ENCODE measurements around the gene OTUB1.
A peak's percentile ranks its signal among the peaks of the same experiment; 100 is the strongest.
"Not testable (repeated sequence)": the region's sequence is repeated elsewhere in the genome, so short reads cannot be mapped to it uniquely, and the experiment has no call there.

Gene OTUB1, protein sequence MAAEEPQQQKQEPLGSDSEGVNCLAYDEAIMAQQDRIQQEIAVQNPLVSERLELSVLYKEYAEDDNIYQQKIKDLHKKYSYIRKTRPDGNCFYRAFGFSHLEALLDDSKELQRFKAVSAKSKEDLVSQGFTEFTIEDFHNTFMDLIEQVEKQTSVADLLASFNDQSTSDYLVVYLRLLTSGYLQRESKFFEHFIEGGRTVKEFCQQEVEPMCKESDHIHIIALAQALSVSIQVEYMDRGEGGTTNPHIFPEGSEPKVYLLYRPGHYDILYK

GRCh38 chr11:63986156-63986931, at the start of gene OTUB1:
Gene OTUB1 (plus strand): TSS chr11:63986438. CDS start chr11:63986457, 19 bp downstream.
- DNase-seq, result peak; percentile 87

DNA sequence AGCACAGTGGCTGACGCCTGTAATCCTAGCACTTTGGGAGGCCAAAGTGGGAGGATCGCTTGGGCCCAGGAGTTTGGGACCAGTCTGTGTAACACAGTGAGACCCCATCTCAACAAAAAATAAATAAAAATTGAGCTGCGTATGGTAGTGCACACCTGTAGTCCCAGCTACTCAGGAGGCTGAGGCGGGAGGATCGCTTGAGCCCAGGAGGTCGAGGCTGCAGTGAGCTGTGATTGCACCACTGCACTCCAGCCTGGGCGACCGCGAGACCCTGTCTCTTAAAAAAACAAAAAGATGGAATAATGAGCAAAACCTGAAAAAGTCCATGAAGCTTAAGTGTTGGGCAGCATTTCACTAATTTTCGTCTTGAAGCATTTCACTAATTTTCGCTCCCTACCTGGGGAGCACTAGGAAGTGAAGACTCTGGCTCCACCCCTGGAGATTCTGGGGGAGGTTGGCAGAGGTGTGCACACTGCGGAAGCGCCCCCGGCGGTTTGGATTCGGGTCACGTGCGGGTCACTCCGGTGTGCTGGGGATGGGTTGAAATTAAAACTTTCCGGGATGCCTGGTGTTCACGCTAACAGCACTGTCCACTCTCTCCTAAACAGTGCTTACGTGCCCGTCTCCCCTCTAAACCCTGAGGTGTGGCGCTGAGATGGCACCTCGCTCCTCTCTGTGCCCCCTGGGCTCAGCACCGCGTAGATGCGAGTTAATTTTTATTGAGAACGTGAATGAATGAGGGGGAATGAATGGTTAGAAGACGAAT, 48.3 kb upstream of the OTUB1 start:
- DNase-seq, result peak; percentile 26

- peak; percentile 94 for DNase-seq
Observed at GRCh38 chr11:63938479-63939396, 47.5 kb upstream of the OTUB1 start, which contains the start of gene NAA40. Gene NAA40 (plus strand): TSS chr11:63939002. CDS start chr11:63939097, 95 bp downstream.

DNA sequence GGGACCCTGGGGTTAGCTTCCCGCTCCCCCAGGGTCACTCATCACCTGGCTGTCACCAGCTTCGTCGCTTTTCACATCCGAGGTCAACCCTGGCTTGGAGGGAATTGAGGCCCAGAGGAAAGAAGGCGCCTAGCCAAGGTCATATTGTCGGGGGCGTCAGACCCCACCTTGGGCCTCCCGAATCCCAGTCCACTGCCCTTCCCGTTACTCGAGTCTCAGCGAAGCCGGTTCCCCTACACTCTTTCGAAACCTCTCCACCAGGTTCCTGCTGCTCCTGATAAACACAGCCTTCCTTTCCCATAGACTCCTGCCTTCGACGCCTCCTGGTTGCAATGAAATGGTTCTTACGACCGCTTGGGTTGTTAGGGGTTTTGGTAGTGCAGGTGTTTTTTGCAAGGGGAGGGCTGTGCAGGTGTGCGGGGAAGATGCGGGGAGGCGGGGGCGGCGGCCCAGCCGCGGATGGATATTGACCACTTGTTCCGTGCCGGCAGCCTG, 46.8 kb upstream of the OTUB1 start:
- peak; percentile 16 for DNase-seq

DNA sequence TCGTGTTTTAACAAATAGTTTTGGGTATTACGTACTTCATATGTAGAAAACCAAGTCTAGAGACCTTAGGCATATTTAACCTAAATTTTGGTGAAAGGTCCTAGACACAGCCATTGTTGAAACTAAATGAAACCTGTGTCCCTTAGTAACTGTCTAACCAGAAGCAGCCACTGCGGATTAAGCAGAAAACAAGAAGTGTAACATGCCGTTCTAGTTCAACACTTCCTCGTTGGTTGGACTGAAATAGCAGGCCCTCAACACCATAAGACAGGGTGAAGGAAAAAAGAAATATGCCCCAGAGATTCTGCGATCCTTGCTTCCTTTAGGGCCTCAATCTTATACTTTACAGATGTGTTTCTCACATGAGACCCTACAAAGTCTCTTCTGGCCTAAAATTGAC, 45.5 kb upstream of the OTUB1 start:
- DNase-seq, result no peak

DNA sequence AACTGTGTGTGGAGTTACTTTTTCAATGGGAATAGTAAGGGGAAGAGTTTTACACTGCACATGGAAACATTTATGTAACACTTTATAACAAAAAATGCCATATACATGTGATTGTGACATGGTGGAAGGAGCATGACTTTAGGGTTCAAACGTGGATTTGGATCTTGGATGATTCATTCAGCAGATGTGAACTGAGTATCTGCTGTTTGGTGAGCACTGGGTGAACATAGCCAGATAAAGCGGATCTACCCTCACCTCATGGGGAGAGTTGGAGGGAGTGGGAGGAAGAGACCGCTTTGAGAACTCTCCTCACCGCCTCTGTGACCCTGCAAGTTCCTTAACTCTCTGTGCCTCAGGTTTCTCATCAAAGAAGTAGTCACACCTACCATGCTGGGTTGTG, 44.3 kb upstream of the OTUB1 start:
- DNase-seq, result no peak

- no peak for DNase-seq
Observed at GRCh38 chr11:63942803-63943202, 43.4 kb upstream of the OTUB1 start.

- DNase-seq, result no peak
Observed at GRCh38 chr11:63944987-63945386, 41.3 kb upstream of the OTUB1 start.

- DNase-seq, result peak; percentile 68
Observed at GRCh38 chr11:63945477-63946163, 40.6 kb upstream of the OTUB1 start.

DNA sequence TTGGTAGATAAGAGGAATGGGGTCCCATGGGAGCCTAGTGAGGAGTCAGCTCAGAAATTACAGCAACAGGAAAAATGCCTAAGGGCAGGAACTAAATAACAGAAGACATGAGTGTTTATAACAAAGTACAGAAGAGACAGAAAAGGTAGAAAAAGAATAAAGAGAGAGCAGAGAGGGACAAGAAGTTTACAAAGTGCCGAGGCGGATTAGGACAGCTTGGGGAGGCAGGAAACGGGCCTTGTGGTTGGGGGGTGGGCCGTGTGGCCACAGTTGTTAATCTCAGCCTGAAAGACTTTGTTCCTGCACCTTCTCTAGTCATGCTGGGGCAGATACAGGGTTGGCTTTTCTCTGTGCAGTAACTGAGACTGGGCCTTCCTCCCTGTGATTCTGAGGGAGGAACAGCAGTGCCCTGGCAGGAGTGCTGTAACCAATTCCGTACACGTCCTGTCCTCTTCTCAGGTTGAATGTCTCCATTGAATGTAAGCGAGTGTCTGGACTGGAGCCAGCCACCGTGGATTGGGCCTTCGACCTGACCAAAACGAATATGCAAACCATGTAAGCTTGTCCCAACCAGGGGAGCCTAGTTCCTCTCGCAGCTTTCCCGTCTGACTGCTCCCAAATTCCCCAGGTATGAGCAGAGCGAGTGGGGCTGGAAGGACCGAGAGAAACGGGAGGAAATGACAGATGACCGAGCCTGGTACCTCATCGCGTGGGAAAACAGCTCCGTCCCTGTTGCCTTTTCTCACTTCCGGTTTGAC, 34.3 kb upstream of the OTUB1 start:
- peak; percentile 47 for DNase-seq

DNA sequence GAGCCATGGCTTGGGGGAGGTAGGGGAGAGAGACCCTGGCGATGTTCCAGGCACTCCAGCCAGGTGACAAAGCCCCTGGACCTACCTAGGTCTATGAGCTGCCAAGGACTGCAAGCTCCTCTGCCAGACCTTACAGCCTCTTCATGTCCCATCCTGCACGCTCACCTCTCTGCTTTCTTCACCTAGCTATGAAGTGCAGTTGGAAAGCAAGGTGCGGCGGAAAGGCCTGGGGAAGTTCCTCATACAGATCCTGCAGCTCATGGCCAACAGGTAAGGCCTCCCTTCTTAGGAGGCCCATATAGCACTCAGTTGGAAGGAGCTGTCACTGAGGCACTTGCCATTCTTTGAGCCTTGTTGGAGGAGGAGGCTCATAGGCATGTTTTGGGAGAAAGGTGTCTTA, 33.7 kb upstream of the OTUB1 start:
- DNase-seq, result no peak

GRCh38 chr11:63958008-63958407, 28.2 kb upstream of the OTUB1 start:
- DNase-seq, result no peak

DNA sequence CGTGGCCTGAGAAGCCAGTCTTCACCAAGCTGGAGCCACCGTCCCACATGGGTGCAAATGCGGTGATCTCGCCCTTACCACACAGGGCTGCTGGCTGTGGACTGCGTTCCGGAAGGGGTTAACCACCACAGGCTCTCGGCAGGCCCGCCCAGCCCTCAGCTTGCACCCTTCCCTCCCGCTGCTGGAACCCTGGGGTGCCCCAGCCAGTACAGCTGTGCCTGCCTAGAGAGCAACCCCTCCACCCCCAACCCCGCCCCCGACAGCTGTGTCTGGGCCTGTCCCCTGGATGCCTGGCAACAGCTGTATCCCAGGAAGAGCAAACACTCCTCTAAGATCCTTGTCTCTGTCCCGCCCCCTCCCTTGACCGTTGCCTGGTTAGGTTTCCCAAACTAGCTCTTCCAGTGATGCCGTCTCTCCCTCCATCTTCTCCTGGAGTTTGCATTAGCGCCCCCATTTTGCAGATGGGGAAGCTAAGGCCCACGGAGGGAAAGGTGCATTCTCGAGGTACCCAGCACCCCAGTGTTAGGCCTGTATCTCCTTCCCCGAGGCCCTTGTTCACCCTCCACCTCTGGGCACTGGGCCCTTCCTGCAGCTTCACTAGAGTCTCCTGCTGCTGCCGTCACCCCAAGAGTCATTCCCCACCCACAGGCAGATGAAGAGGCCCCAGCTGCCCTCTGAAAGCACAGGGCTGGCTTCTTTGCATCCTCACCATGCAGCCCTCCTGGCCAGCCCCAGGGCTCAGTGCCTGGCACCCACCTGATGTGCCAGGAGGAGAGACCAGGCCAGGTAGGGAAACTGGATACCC, 24.4 kb upstream of the OTUB1 start:
- peak; percentile 48 for DNase-seq

DNA sequence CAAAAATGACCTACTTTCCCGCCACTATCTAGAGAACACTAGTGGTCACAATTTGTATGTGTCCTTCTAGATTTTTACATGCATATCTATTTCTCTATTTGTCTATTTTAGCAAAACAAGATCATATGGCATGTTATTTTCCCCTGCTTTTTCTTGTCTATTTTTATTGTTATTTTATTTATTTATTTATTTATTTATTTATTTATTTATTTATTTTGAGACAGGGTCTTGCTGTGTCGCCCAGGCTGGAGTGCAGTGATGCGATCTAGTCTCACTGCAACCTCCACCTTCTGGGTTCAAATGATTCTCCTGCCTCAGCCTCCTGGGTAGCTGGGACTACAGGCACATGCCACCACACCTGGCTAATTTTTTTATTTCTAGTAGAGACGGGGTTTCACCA, 22.3 kb upstream of the OTUB1 start:
- DNase-seq, result not testable (repeated sequence)

GRCh38 chr11:63966444-63966843, 19.8 kb upstream of the OTUB1 start:
- DNase-seq, result no peak

DNA sequence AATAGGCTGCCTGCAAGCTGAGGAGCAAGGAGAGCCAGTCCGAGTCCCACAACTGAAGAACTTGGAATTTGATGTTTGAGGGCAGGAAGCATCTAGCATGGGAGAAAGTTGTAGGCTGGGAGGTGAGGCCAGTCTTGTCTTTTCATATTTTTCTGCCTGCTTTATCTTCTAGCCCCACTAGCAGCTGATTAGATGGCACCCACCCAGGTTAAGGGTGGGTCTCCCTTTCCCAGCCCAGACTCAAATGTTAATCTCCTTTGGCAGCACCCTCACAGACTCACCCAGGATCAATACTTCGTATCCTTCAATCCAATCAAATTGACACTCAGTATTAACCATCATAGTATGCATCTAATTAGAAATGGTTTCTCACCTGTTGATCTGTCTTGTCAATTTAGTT, 16.8 kb upstream of the OTUB1 start:
- no peak for DNase-seq

DNA sequence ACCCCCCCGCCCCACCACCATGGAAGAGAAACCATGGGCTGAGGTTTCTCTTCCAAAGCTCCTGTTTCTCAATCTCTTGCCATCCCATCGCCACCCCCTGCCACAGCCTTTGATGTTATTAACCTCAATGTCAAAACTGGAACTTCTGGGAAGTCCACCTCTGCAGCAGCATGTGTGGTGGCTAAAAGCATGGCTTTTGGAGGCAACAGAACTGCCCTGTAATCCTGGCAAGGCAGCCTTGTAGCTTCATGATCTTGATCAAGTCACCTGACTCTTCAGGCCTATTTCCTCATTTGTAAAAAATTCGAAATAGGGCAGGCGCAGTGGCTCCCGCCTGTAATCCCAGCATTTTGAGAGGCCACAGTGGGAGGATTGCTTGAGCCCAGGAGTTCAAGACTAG, 15.3 kb upstream of the OTUB1 start:
- DNase-seq, result no peak

DNA sequence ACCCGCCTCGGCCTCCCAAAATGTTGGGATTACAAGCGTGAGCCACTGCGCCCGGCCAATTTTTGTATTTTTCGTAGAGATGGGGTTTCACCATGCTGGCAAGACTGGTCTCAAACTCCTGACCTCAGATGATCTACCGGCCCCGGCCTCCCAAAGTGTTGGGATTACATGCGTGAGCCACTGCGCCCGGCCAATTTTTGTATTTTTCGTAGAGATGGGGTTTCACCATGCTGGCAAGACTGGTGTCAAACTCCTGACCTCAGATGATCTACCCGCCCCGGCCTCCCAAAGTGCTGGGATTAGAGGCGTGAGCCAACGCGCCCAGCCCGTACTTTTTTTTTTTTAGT, 12.4 kb upstream of the OTUB1 start:
- not testable (repeated sequence) for DNase-seq

DNA sequence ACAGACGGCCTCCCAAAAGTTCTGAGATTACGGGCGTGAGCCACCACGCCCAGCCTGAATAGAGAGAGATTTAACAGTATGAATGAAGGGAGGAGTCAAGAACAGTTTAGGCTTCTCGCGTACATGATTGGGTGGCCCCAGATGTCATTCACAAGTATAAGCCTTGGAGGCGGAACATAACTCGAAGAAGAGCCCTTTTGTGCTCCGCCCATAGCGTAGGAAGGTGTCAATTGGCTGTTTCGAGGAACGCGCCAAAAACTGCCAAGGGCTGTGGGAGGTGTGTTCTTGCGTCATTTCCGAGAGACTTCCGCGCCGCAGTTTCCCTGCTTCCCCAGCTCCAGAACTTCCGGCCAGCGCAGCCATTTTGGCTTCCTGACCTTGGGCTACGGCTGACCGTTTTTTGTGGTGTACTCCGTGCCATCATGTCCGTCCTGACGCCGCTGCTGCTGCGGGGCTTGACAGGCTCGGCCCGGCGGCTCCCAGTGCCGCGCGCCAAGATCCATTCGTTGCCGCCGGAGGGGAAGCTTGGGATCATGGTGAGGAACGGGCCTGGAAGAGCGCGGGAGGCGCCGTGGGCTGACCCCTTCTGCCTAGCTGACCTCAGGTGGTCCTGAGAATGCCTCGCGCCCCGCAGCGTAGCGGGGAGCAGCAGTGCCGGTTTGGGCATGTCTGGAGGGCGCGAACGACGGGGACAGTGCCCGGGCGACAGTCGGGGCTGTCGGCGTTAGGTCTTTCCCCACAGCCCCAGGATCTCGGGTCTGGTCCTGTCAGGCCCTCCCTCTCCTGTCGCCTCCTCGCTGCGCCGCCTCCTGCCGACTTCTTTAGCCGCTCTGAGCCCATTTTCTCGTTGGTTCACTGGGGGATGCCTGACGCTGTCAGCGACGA, 11.7 kb upstream of the OTUB1 start, which contains the start of gene COX8A:
TSS of gene COX8A (plus strand) at position 362 of the 885 bp plus-strand sequence. CDS start at position 423, 61 bp downstream.
- peak; percentile 99 for DNase-seq

Data from CD4-positive, alpha-beta T cell treated with Interleukin-21 for 1 hour (primary cell).